HUES6 (cell line): ENCODE measurements around the gene TIAM2.
"Not testable (repeated sequence)": the region's sequence is repeated elsewhere in the genome, so short reads cannot be mapped to it uniquely, and the experiment has no call there.

Experiments
- H3K27ac ChIP-seq: 2 replicates; pipeline ENCODE4 v1.7.0; 2013; ENCODE audit warnings: low read depth, mild to moderate bottlenecking, low read length, inconsistent platforms
- H3K27me3 ChIP-seq: 2 replicates; pipeline ENCODE4 v1.6.1; 2013; ENCODE audit warnings: low read length; ENCODE audit not compliant: control insufficient read depth, insufficient read depth
- H3K36me3 ChIP-seq: 2 replicates; pipeline ENCODE4 v1.6.1; 2013; ENCODE audit warnings: low read length; ENCODE audit not compliant: control insufficient read depth, insufficient read depth
- H3K4me1 ChIP-seq: 2 replicates; pipeline ENCODE4 v1.6.1; 2013; ENCODE audit warnings: low read length; ENCODE audit not compliant: control insufficient read depth, insufficient read depth
- H3K4me3 ChIP-seq: 2 replicates; pipeline ENCODE4 v1.5.1; 2013; ENCODE audit warnings: low read depth, low read length
- H3K9ac ChIP-seq: one replicate; pipeline ENCODE4 v1.6.1; 2013; ENCODE audit warnings: mild to moderate bottlenecking, low read length
- H3K9me3 ChIP-seq: 2 replicates; pipeline ENCODE4 v1.6.1; 2013; ENCODE audit warnings: low read depth, low read length; ENCODE audit not compliant: control insufficient read depth, insufficient read depth

TIAM2 gene

GRCh38 chr6:154966065-154966770 lies 28.9 kb upstream of the TIAM2 start:
- H3K9ac ChIP-seq, H3K4me1 ChIP-seq, H3K4me3 ChIP-seq, H3K36me3 ChIP-seq, H3K27me3 ChIP-seq, H3K9me3 ChIP-seq, H3K27ac ChIP-seq: not testable (repeated sequence)

GRCh38 chr6:154969796-154970195 lies 25.3 kb upstream of the TIAM2 start:
- H3K4me1 ChIP-seq: no peaks in the 10 kb centered on the region
- H3K27ac ChIP-seq: no peak overlapping the region
- no peak overlapping the region for H3K9ac ChIP-seq
- no peaks in the 10 kb centered on the region for H3K27me3 ChIP-seq
- H3K4me3 ChIP-seq: no peak overlapping the region
- H3K9me3 ChIP-seq: peaks cover 5% of the 10 kb centered on the region; the same call in 1 of the 2 replicates
- no peaks in the 10 kb centered on the region; the same call in 1 of the 2 replicates for H3K36me3 ChIP-seq

- Histone ChIP-seq H3K4me1 (no peaks in the 10 kb centered on the region), H3K4me3 (no peak overlapping the region), H3K27me3 (no peaks in the 10 kb centered on the region)
These were observed 20.5 kb upstream of the TIAM2 start for GRCh38 chr6:154974485-154975149.

GRCh38 chr6:154977588-154977987 lies 17.5 kb upstream of the TIAM2 start:
- H3K4me3 ChIP-seq: no peak overlapping the region
- H3K27me3 ChIP-seq: no peaks in the 10 kb centered on the region
- no peak overlapping the region for H3K27ac ChIP-seq
- H3K9me3 ChIP-seq: 0 out of 2 replicates have a peak, but pooled peaks cover 4% of the 10 kb centered on the region
- no peaks in the 10 kb centered on the region for H3K36me3 ChIP-seq
- no peaks in the 10 kb centered on the region for H3K4me1 ChIP-seq
- no peak overlapping the region for H3K9ac ChIP-seq

More at GRCh38 chr6:154974485-154975149, 20.5 kb upstream of the TIAM2 start:
- Histone ChIP-seq H3K9me3 (0 out of 2 replicates have a peak, but pooled peaks cover 4% of the 10 kb centered on the region), H3K27ac (no peak overlapping the region), H3K9ac (no peak overlapping the region), H3K36me3 (no peaks in the 10 kb centered on the region)

- Histone ChIP-seq H3K9ac (no peak overlapping the region), H3K9me3 (0 out of 2 replicates have a peak, but pooled peaks cover 4% of the 10 kb centered on the region), H3K4me1 (no peaks in the 10 kb centered on the region), H3K36me3 (no peaks in the 10 kb centered on the region), H3K27ac (no peak overlapping the region), H3K4me3 (no peak overlapping the region), H3K27me3 (no peaks in the 10 kb centered on the region)
These were observed 14.6 kb upstream of the TIAM2 start for GRCh38 chr6:154980273-154981078.

GRCh38 chr6:154981079-154981870 lies 13.8 kb upstream of the TIAM2 start:
- H3K4me1 ChIP-seq: no peaks in the 10 kb centered on the region

GRCh38 chr6:154984146-154984545 lies 11.0 kb upstream of the TIAM2 start:
- Histone ChIP-seq H3K36me3 (no peaks in the 10 kb centered on the region), H3K27me3 (no peaks in the 10 kb centered on the region), H3K9me3 (no peaks in the 10 kb centered on the region), H3K4me1 (no peaks in the 10 kb centered on the region), H3K27ac (no peak overlapping the region), H3K9ac (no peak overlapping the region), H3K4me3 (no peak overlapping the region)

More at GRCh38 chr6:154981079-154981870, 13.8 kb upstream of the TIAM2 start:
- 0 out of 2 replicates have a peak, but pooled peaks cover 3% of the 10 kb centered on the region for H3K9me3 ChIP-seq
- H3K9ac ChIP-seq: no peak overlapping the region
- no peak overlapping the region for H3K27ac ChIP-seq
- no peak overlapping the region for H3K4me3 ChIP-seq
- no peaks in the 10 kb centered on the region for H3K27me3 ChIP-seq
- no peaks in the 10 kb centered on the region for H3K36me3 ChIP-seq

GRCh38 chr6:154986787-154987235 lies 8.3 kb upstream of the TIAM2 start:
- H3K4me1 ChIP-seq: no peaks in the 10 kb centered on the region

GRCh38 chr6:154989448-154989847 lies 5.7 kb upstream of the TIAM2 start:
- Histone ChIP-seq H3K27ac (no peak overlapping the region), H3K27me3 (no peaks in the 10 kb centered on the region), H3K36me3 (no peaks in the 10 kb centered on the region)

More at GRCh38 chr6:154986787-154987235, 8.3 kb upstream of the TIAM2 start:
- H3K9me3 ChIP-seq: no peaks in the 10 kb centered on the region
- no peak overlapping the region for H3K9ac ChIP-seq
- no peaks in the 10 kb centered on the region for H3K36me3 ChIP-seq
- no peaks in the 10 kb centered on the region for H3K27me3 ChIP-seq
- no peak overlapping the region for H3K27ac ChIP-seq
- no peak overlapping the region for H3K4me3 ChIP-seq

GRCh38 chr6:154991207-154991606 lies 3.9 kb upstream of the TIAM2 start:
- no peak overlapping the region for H3K9ac ChIP-seq
- no peaks in the 10 kb centered on the region for H3K36me3 ChIP-seq
- H3K27ac ChIP-seq: no peak overlapping the region
- no peak overlapping the region for H3K4me3 ChIP-seq
- H3K27me3 ChIP-seq: peaks cover 4% of the 10 kb centered on the region; the same call in 1 of the 2 replicates
- no peaks in the 10 kb centered on the region for H3K9me3 ChIP-seq
- H3K4me1 ChIP-seq: peaks cover 6% of the 10 kb centered on the region; the same call in 1 of the 2 replicates

More at GRCh38 chr6:154989448-154989847, 5.7 kb upstream of the TIAM2 start:
- H3K9me3 ChIP-seq: no peaks in the 10 kb centered on the region
- H3K4me1 ChIP-seq: peaks cover 6% of the 10 kb centered on the region; the same call in 1 of the 2 replicates
- no peak overlapping the region for H3K9ac ChIP-seq
- no peak overlapping the region for H3K4me3 ChIP-seq
